Esophagus (tissue), 2 donors: ENCODE data around the gene AGPAT4. TPM values are rescaled to one million over a fixed set of nuclear protein-coding genes. Genes with fewer than 3 reads are reported as not detected.
A peak's percentile ranks its signal among the peaks of the same experiment; 100 is the strongest.

Experiments
- H3K27ac ChIP-seq, 2 donors: one replicate each; pipeline ENCODE4 v1.5.1; 2013; ENCODE audit warnings: low read depth in 2 of 2, mild to moderate bottlenecking in 2 of 2, inconsistent platforms in 1 of 2, low read length in 1 of 2, moderate library complexity in 1 of 2
- H3K27me3 ChIP-seq, 2 donors: one replicate each; pipeline ENCODE4 v1.6.1; 2013; ENCODE audit warnings: low read length in 2 of 2, control low read depth in 1 of 2, mild to moderate bottlenecking in 1 of 2; ENCODE audit not compliant: insufficient read depth in 2 of 2, control insufficient read depth in 1 of 2
- H3K36me3 ChIP-seq, 2 donors: one replicate each; pipeline ENCODE4 v1.6.1; 2013; ENCODE audit warnings: low read length in 1 of 2; ENCODE audit not compliant: control insufficient read depth in 2 of 2, insufficient read depth in 2 of 2
- H3K4me1 ChIP-seq, 2 donors: one replicate each; pipeline ENCODE4 v1.6.1; 2013; ENCODE audit warnings: low read length in 1 of 2; ENCODE audit not compliant: control insufficient read depth in 2 of 2, insufficient read depth in 2 of 2
- H3K4me3 ChIP-seq, 2 donors: one replicate each; pipeline ENCODE4 v1.5.1; 2013; ENCODE audit warnings: low read length in 2 of 2, mild to moderate bottlenecking in 2 of 2, low read depth in 1 of 2, moderate library complexity in 1 of 2
- H3K9me3 ChIP-seq, 2 donors: one replicate each; pipeline ENCODE4 v1.6.1; 2013; ENCODE audit warnings: mild to moderate bottlenecking in 2 of 2, low read depth in 1 of 2, low read length in 1 of 2, moderate library complexity in 1 of 2; ENCODE audit not compliant: control insufficient read depth in 2 of 2, insufficient read depth in 1 of 2
- WGBS, 2 donors: extraction: QIAGEN DNeasy Blood & Tissue Kit; methylation state at CpG; one replicate each; pipeline ENCODE4 v1.1.7; 2013; 5-methylcytosine and 5-hydroxymethylcytosine counted together
- polyA plus RNA-seq, 2 donors: library from polyadenylated mRNA; stranded (reverse); fragments of 200-250 nt; gene quantifications; one replicate each; pipeline ENCODE4 v1.2.3, GENCODE V29; 2013
- donor health status: healthy with polysubstance abuse.
- donor health status: Bipolar disorder and iron deficiency.

The AGPAT4 gene
- polyA plus RNA-seq, 2 donors: 1.4 to 2.0 TPM

GRCh38 chr6:161139766-161140553, 133.9 kb downstream of the AGPAT4 start:
- WGBS, 2 donors: 86 to 87% methylated on average over 28 of the region's 28 CpGs
- peaks cover 0 to 12% of the 10 kb centered on the region in 2 donors for H3K36me3 ChIP-seq
- H3K27me3 ChIP-seq: no peaks in the 10 kb centered on the region
- H3K4me3 ChIP-seq: no peak overlapping the region
- H3K27ac ChIP-seq: peak overlapping the region; percentile 23 to 60
- peaks cover 4 to 22% of the 10 kb centered on the region in 2 donors for H3K4me1 ChIP-seq
- no peaks in the 10 kb centered on the region for H3K9me3 ChIP-seq

GRCh38 chr6:161139304-161139765, 134.5 kb downstream of the AGPAT4 start:
- no peaks in the 10 kb centered on the region for H3K9me3 ChIP-seq
- H3K4me1 ChIP-seq: peaks cover 4 to 22% of the 10 kb centered on the region in 2 donors
- H3K4me3 ChIP-seq: no peak overlapping the region
- 93 to 95% methylated on average over 18 of the region's 18 CpGs for WGBS, 2 donors
- no peaks in the 10 kb centered on the region for H3K27me3 ChIP-seq
- H3K27ac ChIP-seq: no peak overlapping the region
- H3K36me3 ChIP-seq: peaks cover 0 to 16% of the 10 kb centered on the region in 2 donors

DNA sequence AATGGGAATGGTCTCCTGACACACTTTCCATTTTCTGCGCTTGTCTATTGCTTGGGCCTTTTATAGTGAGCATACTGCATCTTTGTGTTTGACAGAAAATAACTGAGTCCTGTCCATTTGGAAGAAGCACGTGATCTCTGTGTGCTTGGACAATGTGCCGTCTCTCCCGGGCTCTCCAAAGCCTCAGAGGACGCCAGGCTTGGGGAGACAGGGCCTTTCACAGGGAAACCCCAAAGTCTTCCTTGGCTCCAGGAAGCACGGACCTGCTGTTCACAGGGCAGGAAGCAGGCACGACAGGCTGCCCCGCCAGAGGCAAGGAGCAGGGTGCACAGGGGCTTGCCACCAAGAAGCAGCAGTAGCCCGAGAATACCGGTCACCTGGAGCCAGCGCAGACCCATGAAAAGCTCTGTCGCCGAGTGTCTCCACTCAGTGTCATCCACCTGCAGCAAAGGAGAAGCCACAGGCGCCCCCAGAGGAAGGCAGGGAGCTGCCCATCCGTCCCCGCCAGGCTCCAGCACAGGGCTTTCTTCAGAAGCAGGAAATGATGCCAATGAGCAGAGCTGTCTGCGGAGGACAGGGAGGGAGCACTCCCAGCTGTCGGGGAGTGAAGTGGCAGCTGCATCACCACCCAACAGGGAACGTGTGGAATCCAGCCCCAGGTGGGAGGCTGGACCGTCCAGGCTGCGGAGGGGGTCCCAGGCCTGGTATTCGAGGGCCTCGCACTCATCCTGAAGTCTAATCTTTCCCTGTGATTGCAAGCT, 135.1 kb downstream of the AGPAT4 start:
- H3K9me3 ChIP-seq: no peaks in the 10 kb centered on the region
- peaks cover 4 to 22% of the 10 kb centered on the region in 2 donors for H3K4me1 ChIP-seq
- peak overlapping the region in 1 of 2 donors; percentile 34 for H3K27ac ChIP-seq
- no peak overlapping the region for H3K4me3 ChIP-seq
- H3K27me3 ChIP-seq: no peaks in the 10 kb centered on the region
- peaks cover 0 to 17% of the 10 kb centered on the region in 2 donors for H3K36me3 ChIP-seq
- WGBS, 2 donors: 90 to 91% methylated on average over 23 of the region's 23 CpGs

DNA sequence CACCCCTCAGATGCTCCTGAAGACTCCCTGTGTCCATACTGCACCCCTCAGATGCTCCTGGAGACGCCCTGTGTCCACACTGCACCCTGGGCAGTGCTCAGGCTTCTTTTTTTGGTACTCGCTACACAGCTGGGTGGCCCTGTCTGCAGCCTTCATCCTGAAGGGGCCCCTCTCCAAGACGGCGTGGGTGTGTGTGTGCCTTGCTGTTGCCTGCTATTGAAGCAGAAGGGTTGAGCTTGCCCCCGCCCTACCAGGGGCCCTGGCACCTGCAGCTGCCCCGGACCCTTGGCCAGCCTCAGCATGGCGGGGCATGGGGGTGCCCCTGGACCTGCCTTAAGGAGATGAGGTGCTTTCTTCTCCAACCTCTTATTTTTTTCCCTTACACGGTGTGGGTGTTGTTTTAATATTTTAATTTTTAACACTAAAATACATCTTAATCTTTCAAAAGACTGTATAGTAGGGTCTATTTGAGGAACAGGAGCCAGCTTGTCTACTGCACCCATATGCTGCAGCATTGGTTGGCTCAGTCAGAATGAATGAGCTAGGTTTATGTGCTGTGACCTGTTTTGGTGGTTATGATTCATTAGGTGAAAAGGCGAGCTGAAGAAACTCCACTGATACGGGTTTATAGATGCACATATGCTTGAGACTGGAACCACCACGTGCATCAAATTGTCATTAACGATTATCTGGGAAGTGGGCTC, 135.9 kb downstream of the AGPAT4 start:
- Histone ChIP-seq H3K27me3 (no peaks in the 10 kb centered on the region), H3K4me1 (peaks cover 4 to 22% of the 10 kb centered on the region in 2 donors), H3K27ac (no peak overlapping the region), H3K9me3 (no peaks in the 10 kb centered on the region), H3K4me3 (no peak overlapping the region), H3K36me3 (peaks cover 0 to 17% of the 10 kb centered on the region in 2 donors)
- WGBS, 2 donors: 69 to 82% methylated on average over 12 of the region's 12 CpGs

DNA sequence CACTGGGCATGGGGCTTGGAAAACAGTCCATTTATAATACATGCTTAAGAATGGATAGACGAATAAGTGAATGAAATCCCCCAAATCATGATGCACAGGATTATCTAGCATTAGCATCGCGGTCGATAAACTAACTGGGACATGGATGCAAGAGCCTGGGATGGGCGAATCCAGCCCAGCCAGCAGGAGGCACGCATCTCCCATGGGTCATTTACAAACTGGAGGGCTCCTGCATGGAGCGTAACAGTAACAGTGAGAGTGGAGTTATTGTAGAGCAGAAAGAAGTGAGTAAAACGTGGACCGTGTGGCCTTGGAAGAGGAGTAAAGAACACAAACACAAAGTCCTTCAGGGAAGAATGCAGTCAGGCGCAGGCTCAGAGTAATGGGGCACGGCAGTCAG, 136.5 kb downstream of the AGPAT4 start:
- Histone ChIP-seq H3K9me3 (no peaks in the 10 kb centered on the region), H3K27ac (no peak overlapping the region), H3K4me3 (no peak overlapping the region), H3K36me3 (peaks cover 2 to 19% of the 10 kb centered on the region in 2 donors), H3K27me3 (no peaks in the 10 kb centered on the region), H3K4me1 (peaks cover 4 to 22% of the 10 kb centered on the region in 2 donors)
- 92 to 95% methylated on average over 11 of the region's 11 CpGs for WGBS, 2 donors

DNA sequence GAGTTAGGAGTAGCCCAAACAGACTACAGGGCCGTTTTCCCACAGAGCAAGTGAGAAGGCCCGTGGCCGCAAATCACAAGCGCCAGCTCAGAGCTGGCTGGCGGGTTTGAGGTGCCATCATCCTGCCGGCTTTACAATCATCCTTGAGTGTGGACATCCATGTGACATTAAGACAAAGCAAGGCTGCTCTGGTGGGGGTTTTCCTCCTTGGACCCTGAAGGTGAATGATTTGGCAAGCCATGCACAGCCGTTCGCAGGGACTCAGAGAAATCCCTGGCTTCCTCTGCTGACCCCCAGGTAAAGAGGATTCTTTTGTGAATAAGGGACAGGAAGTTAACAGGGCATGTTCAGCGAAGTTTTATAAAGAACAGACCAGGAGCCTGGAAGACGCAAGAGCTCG, 137.2 kb downstream of the AGPAT4 start:
- H3K27ac ChIP-seq: no peak overlapping the region
- 93 to 94% methylated on average over 11 of the region's 11 CpGs for WGBS, 2 donors
- H3K4me1 ChIP-seq: peaks cover 4 to 22% of the 10 kb centered on the region in 2 donors
- H3K9me3 ChIP-seq: no peaks in the 10 kb centered on the region
- peaks cover 2 to 21% of the 10 kb centered on the region in 2 donors for H3K36me3 ChIP-seq
- no peaks in the 10 kb centered on the region for H3K27me3 ChIP-seq
- H3K4me3 ChIP-seq: no peak overlapping the region

DNA sequence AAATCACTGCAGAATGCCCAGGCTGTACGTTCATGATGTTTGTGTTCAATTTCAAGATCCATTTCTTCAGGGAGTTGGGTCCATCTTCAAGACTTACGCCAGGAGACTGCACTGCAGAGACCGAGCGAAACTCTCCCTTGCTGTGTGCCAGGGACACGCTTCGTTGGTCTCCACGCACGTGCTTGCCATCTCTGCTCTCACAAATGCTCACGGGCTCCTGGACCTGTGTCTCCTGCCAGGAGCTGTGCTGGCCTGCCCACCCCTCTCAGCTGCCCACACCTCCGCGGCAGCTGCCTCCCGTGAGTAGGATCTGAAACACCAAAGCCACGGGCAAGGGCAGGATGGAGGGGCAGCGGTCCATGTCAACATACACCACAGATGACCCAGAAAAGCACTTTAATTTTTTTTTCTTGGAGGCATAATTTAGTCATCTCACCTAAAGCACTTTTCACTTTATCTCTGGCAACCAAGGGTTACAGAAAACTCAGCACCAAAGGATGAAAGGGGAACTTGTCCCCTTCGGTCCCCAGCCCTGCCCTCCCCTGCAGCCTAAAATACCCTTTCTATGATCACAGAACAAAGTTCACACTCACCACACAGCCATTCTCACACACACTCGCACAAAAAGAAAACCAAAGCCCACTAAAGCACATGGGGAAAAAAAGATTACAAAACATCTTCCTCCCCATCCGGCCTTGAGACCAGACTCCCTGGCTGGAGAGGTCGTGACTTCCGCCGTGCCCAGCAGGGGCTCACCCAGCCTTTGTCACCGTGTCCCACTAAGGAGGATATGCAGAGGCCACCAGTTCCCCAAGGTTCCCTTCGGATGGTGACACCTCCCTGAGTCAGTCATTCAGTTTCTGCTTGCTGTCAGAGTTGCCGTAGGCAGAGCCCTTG, 137.9 kb downstream of the AGPAT4 start:
- peaks cover 2 to 19% of the 10 kb centered on the region in 2 donors for H3K36me3 ChIP-seq
- no peaks in the 10 kb centered on the region for H3K9me3 ChIP-seq
- no peak overlapping the region for H3K27ac ChIP-seq
- H3K27me3 ChIP-seq: no peaks in the 10 kb centered on the region
- no peak overlapping the region for H3K4me3 ChIP-seq
- 77 to 79% methylated on average over 23 of the region's 23 CpGs for whole genome bisulfite sequencing, 2 donors
- H3K4me1 ChIP-seq: peaks cover 2 to 22% of the 10 kb centered on the region in 2 donors

DNA sequence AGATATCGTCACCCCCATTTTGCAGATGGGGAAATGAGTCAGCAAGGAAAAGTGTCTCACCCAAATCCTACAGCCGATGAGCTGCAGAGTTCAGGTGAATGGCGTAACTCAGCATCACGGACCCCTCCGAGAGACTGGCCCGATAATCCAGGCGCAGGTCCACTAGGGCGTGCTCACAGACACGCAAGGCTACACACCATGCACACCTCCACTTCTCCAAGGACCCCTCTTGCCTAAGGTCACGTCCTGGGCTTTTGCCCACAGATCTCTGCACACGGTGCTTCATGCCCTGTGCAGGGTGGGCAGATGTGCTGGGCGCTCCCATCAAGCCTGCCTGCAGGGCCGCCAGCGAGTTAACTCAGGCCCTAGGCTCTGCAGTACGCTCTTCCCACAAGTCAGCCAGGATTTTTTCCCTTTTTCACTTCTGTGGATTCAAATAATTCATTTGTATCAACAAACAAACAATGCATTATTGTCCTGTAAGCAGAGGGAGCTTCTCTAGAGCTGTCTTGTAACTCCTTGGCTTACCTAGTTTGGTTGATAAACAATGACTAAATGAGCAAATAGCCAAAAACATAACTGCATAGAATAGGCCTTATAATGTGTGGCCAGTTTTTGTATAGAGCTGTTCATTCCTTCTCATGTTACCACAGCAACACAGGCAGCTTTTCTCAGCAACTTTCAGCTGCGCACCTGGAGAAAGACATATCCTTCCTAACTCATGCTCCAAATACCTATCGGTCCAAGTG, 139.1 kb downstream of the AGPAT4 start:
- peaks cover 2 to 21% of the 10 kb centered on the region in 2 donors for H3K36me3 ChIP-seq
- H3K4me3 ChIP-seq: no peak overlapping the region
- WGBS, 2 donors: 95% methylated on average over 17 of the region's 17 CpGs
- no peaks in the 10 kb centered on the region for H3K9me3 ChIP-seq
- H3K27me3 ChIP-seq: no peaks in the 10 kb centered on the region
- no peak overlapping the region for H3K27ac ChIP-seq
- peaks cover 2 to 14% of the 10 kb centered on the region in 2 donors for H3K4me1 ChIP-seq
